Sigmoid colon (tissue), 4 donors: ENCODE data around the gene KCNJ6.

ENCODE experiments used
- CTCF ChIP-seq, 4 experiments: fragments of 450-650 bp in 3 of 4; fragments of 200-600 bp in 1 of 4; IDR thresholded peaks; one replicate each; pipeline ENCODE4 v1.5.1; 2016 to 2019; ENCODE audit warnings: antibody characterized with exemption in 4 of 4, mild to moderate bottlenecking in 3 of 4, moderate library complexity in 2 of 4
- EP300 ChIP-seq, 4 donors: sonication (generic); formaldehyde crosslinking; IDR thresholded peaks; one replicate each; pipeline ENCODE4 v1.6.1; 2017; ENCODE audit warnings: antibody characterized with exemption in 4 of 4
- POLR2A ChIP-seq, 2 donors: fragments of 450-650 bp; IDR thresholded peaks; one replicate each; pipeline ENCODE4 v1.6.1; 2016; ENCODE audit warnings: antibody characterized with exemption in 2 of 2, mild to moderate bottlenecking in 2 of 2, moderate library complexity in 2 of 2
- POLR2AphosphoS5 ChIP-seq, 4 donors: sonication (generic); formaldehyde crosslinking; IDR thresholded peaks; one replicate each; pipeline ENCODE4 v1.6.1; 2017; ENCODE audit warnings: antibody characterized with exemption in 4 of 4

GRCh38 chr21:37562920-37563640 is 353.2 kb downstream of the KCNJ6 start:
- TF ChIP-seq CTCF (IDR thresholded peaks at IDR 0.05): no peak
- no peak for TF ChIP-seq POLR2AphosphoS5 (IDR thresholded peaks at IDR 0.05)
- TF ChIP-seq POLR2A (IDR thresholded peaks at IDR 0.05): no peak
- no peak for TF ChIP-seq EP300 (IDR thresholded peaks at IDR 0.05)
